CD14-positive monocyte (primary cell): ENCODE results near the gene NPAS4. TPM values are rescaled to one million over a fixed set of nuclear protein-coding genes. Genes with fewer than 3 reads are reported as not detected.

ENCODE experiments used
- DNase-seq, 3 donors: peaks; one replicate each; pipeline ENCODE4 v3.0.0-alpha.2; 2011 to 2022
- H2AFZ ChIP-seq: 2 replicates; pipeline ENCODE4 v1.6.0; 2012; ENCODE audit warnings: mild to moderate bottlenecking, low read depth, low read length, inconsistent platforms; ENCODE audit not compliant: insufficient read depth, poor library complexity, severe bottlenecking
- H3K27ac ChIP-seq, 2 donors: 1 replicate in 1 of 2; 2 replicates in 1 of 2; pipeline ENCODE4 v1.5.1; 2012 to 2013; ENCODE audit warnings: low read length in 2 of 2, control low read depth in 1 of 2, inconsistent platforms in 1 of 2, low read depth in 1 of 2, mild to moderate bottlenecking in 1 of 2
- H3K27me3 ChIP-seq, 2 donors: one replicate each; pipeline versions ENCODE4 v1.6.0 to v1.6.1; 2011 to 2013; ENCODE audit warnings: low read length in 2 of 2; ENCODE audit not compliant: control insufficient read depth in 2 of 2, insufficient read depth in 2 of 2
- H3K36me3 ChIP-seq, 2 donors: replicated peaks in 1 of 2; 1 replicate in 1 of 2; 2 replicates in 1 of 2; pipeline versions ENCODE4 v1.5.1 to v1.6.1; 2012 to 2013; ENCODE audit warnings: low read length in 2 of 2, control low read depth in 1 of 2, inconsistent platforms in 1 of 2, mild to moderate bottlenecking in 1 of 2; ENCODE audit not compliant: insufficient read depth in 2 of 2, control insufficient read depth in 1 of 2
- H3K4me1 ChIP-seq, 2 donors: 1 replicate in 1 of 2; 2 replicates in 1 of 2; pipeline versions ENCODE4 v1.5.1 to v1.6.1; 2012 to 2013; ENCODE audit warnings: low read length in 2 of 2, control low read depth in 1 of 2, inconsistent platforms in 1 of 2, mild to moderate bottlenecking in 1 of 2, moderate library complexity in 1 of 2; ENCODE audit not compliant: insufficient read depth in 2 of 2, control insufficient read depth in 1 of 2
- H3K4me2 ChIP-seq: replicated peaks from 2 replicates; pipeline ENCODE3; 2012; ENCODE audit warnings: low read length, moderate library complexity, mild to moderate bottlenecking; ENCODE audit not compliant: poor library complexity, severe bottlenecking; ENCODE audit errors: extremely low read depth
- H3K4me3 ChIP-seq, 3 experiments: fragments of 200-600 bp in 1 of 3; sonication (generic) in 1 of 3; replicated peaks in 1 of 3; 1 replicate in 2 of 3; 2 replicates in 1 of 3; pipeline ENCODE4 v1.5.1; 2011 to 2013; ENCODE audit warnings: low read length in 3 of 3, mild to moderate bottlenecking in 3 of 3, control low read depth in 2 of 3, low read depth in 2 of 3, inconsistent platforms in 1 of 3, moderate library complexity in 1 of 3
- H3K79me2 ChIP-seq: 2 replicates; pipeline ENCODE4 v1.6.0; 2012; ENCODE audit warnings: mild to moderate bottlenecking, control low read depth, inconsistent platforms, low read length, moderate library complexity; ENCODE audit not compliant: insufficient read depth
- H3K9ac ChIP-seq: 2 replicates; pipeline ENCODE4 v1.6.0; 2017; ENCODE audit warnings: low read length, mild to moderate bottlenecking; ENCODE audit not compliant: insufficient read depth, poor library complexity, severe bottlenecking
- H3K9me3 ChIP-seq, 2 donors: replicated peaks in 1 of 2; 1 replicate in 1 of 2; 2 replicates in 1 of 2; pipeline versions ENCODE4 v1.5.1 to v1.6.1; 2012 to 2013; ENCODE audit warnings: low read length in 2 of 2, control low read depth in 1 of 2; ENCODE audit not compliant: control insufficient read depth in 1 of 2, insufficient read depth in 1 of 2
- H4K20me1 ChIP-seq: 2 replicates; pipeline ENCODE4 v1.6.0; 2012; ENCODE audit warnings: mild to moderate bottlenecking, low read length, control low read depth, moderate library complexity; ENCODE audit not compliant: insufficient read depth
- H3K27ac Mint-ChIP-seq, 7 donors: one replicate each; pipeline ENCODE4 v1.8.0; 2020; ENCODE audit warnings: mild to moderate bottlenecking in 7 of 7, mixed read lengths in 7 of 7, moderate library complexity in 6 of 7, inconsistent platforms in 2 of 7
- H3K27me3 Mint-ChIP-seq, 3 donors: one replicate each; pipeline ENCODE4 v1.8.0; 2021 to 2022; ENCODE audit warnings: low read depth in 3 of 3, mild to moderate bottlenecking in 3 of 3, mixed read lengths in 3 of 3, moderate library complexity in 3 of 3, inconsistent platforms in 1 of 3
- H3K36me3 Mint-ChIP-seq, 2 donors: one replicate each; pipeline ENCODE4 v1.8.0; 2020; ENCODE audit warnings: mixed read lengths in 2 of 2, inconsistent platforms in 1 of 2, mild to moderate bottlenecking in 1 of 2
- H3K4me1 Mint-ChIP-seq: one replicate; pipeline ENCODE4 v1.8.0; 2020; ENCODE audit warnings: mild to moderate bottlenecking, mixed read lengths
- H3K4me3 Mint-ChIP-seq, 2 donors: one replicate each; pipeline ENCODE4 v1.8.0; 2020; ENCODE audit warnings: mild to moderate bottlenecking in 2 of 2, mixed read lengths in 2 of 2, moderate library complexity in 1 of 2
- H3K9me3 Mint-ChIP-seq, 7 donors: one replicate each; pipeline ENCODE4 v1.8.0; 2020 to 2022; ENCODE audit warnings: mixed read lengths in 7 of 7, mild to moderate bottlenecking in 6 of 7, moderate library complexity in 6 of 7, inconsistent platforms in 2 of 7
- CTCF ChIP-seq: fragments of 200-600 bp; IDR thresholded peaks from one replicate; pipeline ENCODE4 v1.8.0; 2022; ENCODE audit warnings: antibody characterized with exemption, mild to moderate bottlenecking
- WGBS: methylation state at CpG from one replicate; pipeline ENCODE4 v1.1.5; 2013; ENCODE audit warnings: missing lambda C conversion rate; ENCODE audit not compliant: insufficient coverage; 5-methylcytosine and 5-hydroxymethylcytosine counted together
- intact Hi-C, 2 donors: fragments of 100-400 bp; cut with micrococcal nuclease; formaldehyde crosslinking; loops; one replicate each; pipeline versions ENCODE4 v1.15.0 to v1.15.1; 2023
- polyA plus RNA-seq, 3 donors: library from polyadenylated mRNA; depleted of rRNA in 1 of 3; unstranded in 2 of 3; stranded (reverse) in 1 of 3; fragments of 300-500 nt in 2 of 3; fragments of >200 nt in 1 of 3; fragmentation: Illumina TruSeq in 2 of 3; gene quantifications; 1 replicate in 2 of 3; 2 replicates in 1 of 3; pipeline ENCODE4 v1.2.3, GENCODE V29; 2012 to 2021

Gene NPAS4
- polyA plus RNA-seq, 3 donors = not detected

DNA sequence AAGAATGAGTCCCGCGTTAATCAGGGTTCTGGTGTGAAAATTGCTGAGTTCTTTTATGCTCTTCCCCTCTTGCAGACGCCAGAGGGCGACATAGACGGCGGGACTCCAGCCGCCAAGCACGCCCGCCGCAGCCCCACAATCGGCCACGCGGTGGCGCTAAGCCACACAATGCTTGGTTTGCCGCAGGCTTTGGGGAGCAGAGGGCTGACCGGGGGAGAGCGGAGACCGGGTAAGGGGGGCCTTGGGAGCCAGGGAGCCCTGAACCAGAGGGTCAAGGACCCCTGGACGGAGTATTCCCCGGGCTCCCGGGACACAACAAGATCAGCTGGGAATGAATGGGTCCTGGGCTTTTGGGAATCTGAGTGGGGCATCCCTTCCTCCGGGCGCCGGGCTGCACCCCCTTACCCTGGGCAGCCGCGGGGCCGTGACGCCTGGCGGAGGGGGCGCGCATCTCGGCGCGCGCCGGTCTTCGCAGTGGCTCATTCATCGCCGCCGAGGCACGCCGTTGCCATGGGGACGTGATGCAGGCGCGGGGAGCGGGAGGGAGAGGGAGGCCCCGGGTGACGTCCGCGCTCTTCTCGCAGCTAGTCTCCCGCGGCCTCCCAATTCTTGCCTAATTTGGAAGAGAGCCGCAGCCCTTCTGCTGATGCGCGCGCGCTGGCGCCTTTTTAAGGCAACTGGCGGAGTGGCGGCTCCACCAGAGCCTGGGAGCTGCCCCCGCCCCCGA, 12.2 kb upstream of the NPAS4 start:
- H3K36me3 ChIP-seq = no peaks in the 10 kb centered on the region
- WGBS = under 1% methylated on average over 47 of the region's 63 CpGs

DNA sequence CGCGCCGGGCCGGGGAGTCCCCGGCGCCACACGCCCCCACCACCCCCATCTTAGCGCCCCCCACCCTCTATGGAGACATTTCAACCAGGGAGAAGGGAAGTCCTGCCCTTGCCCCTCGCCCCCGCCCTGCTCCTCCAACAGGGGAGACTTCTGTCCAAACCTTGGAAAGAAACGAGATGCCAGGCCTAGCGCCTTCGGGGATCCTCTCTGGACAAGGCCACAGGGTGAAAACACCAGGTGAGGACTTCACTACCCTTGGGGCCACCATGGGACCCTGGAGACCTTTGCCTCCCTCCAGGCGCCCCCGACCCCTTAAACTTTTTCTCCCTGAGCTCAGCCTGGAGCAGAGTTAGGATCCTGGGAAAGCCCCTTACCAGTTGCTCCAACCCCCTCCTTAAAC, 11.6 kb upstream of the NPAS4 start:
- Histone ChIP-seq H3K27me3 (peaks cover 0 to 14% of the 10 kb centered on the region in 2 donors), H3K9me3 (no peaks in the 10 kb centered on the region), H3K36me3 (no peaks in the 10 kb centered on the region), H3K4me3 (peak overlapping the region in 1 of 3 experiments; percentile 64), H3K27ac (no peak overlapping the region), H4K20me1 (no peaks in the 10 kb centered on the region), H3K4me2 (peak overlapping the region; percentile 74), H3K79me2 (no peaks in the 10 kb centered on the region), H3K4me1 (peaks cover 7 to 12% of the 10 kb centered on the region in 2 donors), H3K9ac (no peak overlapping the region), H2AFZ (no peak overlapping the region)
- peaks cover 21 to 42% (median 34%) of the 10 kb centered on the region in 3 donors for H3K27me3 Mint-ChIP-seq
- no peaks in the 10 kb centered on the region for H3K9me3 Mint-ChIP-seq
- H3K4me1 Mint-ChIP-seq = peaks cover 4% of the 10 kb centered on the region
- H3K4me3 Mint-ChIP-seq = no peak overlapping the region
- WGBS = 24% methylated on average over 3 of the region's 15 CpGs
- intact Hi-C loops = loop anchor here (2.0 to 5.0 kb wide), 3 partner anchors 70 to 423 kb away; no protein-coding TSS in a partner anchor
- H3K27ac Mint-ChIP-seq = no peak overlapping the region
- DNase-seq = no peak
- no peaks in the 10 kb centered on the region for H3K36me3 Mint-ChIP-seq
- TF ChIP-seq CTCF = no peak

More for the DNA sequence above, 12.2 kb upstream of the NPAS4 start:
- peak; percentile 82 to 86 (median 85) for DNase-seq
- Mint-ChIP-seq H3K4me1 (peaks cover 4% of the 10 kb centered on the region), H3K36me3 (no peaks in the 10 kb centered on the region), H3K27ac (no peak overlapping the region), H3K9me3 (no peaks in the 10 kb centered on the region), H3K4me3 (peak overlapping the region; percentile 47 to 71), H3K27me3 (peaks cover 17 to 39% (median 30%) of the 10 kb centered on the region in 3 donors)
- Histone ChIP-seq H3K79me2 (no peaks in the 10 kb centered on the region), H3K9me3 (no peaks in the 10 kb centered on the region), H4K20me1 (no peaks in the 10 kb centered on the region), H3K27ac (no peak overlapping the region), H3K9ac (no peak overlapping the region), H3K4me1 (peaks cover 7 to 12% of the 10 kb centered on the region in 2 donors), H3K4me3 (peak overlapping the region in 1 of 3 experiments; percentile 64), H3K4me2 (peak overlapping the region; percentile 74), H3K27me3 (peaks cover 3 to 14% of the 10 kb centered on the region in 2 donors), H2AFZ (peak overlapping the region; percentile 53)
- intact Hi-C loops = loop anchor here (1.0 to 5.0 kb wide), 4 partner anchors 22 to 424 kb away; no protein-coding TSS in a partner anchor
- peak; percentile 100 for TF ChIP-seq CTCF
